Keratinocyte (primary cell): ENCODE results near the gene HMGCLL1.

ENCODE experiments used
- CTCF ChIP-seq, 3 experiments: IDR thresholded peaks in 1 of 3; conservative IDR thresholded peaks in 1 of 3; optimal IDR thresholded peaks in 1 of 3; 2 replicates in 2 of 3; 3 replicates in 1 of 3; pipeline versions ENCODE3 to v1.5.1; 2011; ENCODE audit warnings: low read length in 3 of 3, mild to moderate bottlenecking in 3 of 3, moderate library complexity in 2 of 3, control low read depth in 1 of 3, inconsistent platforms in 1 of 3; ENCODE audit not compliant: insufficient read depth in 2 of 3; ENCODE audit errors: extremely low read depth in 1 of 3
- EZH2 ChIP-seq: IDR thresholded peaks from one replicate; pipeline ENCODE4 v1.6.1; 2012; ENCODE audit warnings: inconsistent platforms, mild to moderate bottlenecking, low read length, moderate library complexity

GRCh38 chr6:55497694-55498093 is 81.3 kb downstream of the HMGCLL1 start:
- TF ChIP-seq EZH2 (no peak), CTCF (optimal IDR thresholded peaks at IDR 0.05 in 1 of 3, IDR thresholded peaks at IDR 0.05 in 1 of 3, conservative IDR thresholded peaks at IDR 0.05 in 1 of 3; ENCODE audit: extremely low read depth in 1 of 3, insufficient read depth in 2 of 3, low read length in 3 of 3) (no peak)
